HepG2 (cell line): ENCODE data around the gene ZNF618. TPM values are rescaled to one million over a fixed set of nuclear protein-coding genes. Genes with fewer than 3 reads are reported as not detected.
A peak's percentile ranks its signal among the peaks of the same experiment; 100 is the strongest.

Source experiments
- ATF7 ChIP-seq, 2 experiments: fragments of 450-650 bp in 1 of 2; sonication (generic) in 1 of 2; formaldehyde crosslinking in 1 of 2; IDR thresholded peaks; 2 replicates each; pipeline versions ENCODE4 v1.4.0 to v1.6.1; 2016 to 2020; ENCODE audit warnings: antibody characterized with exemption in 1 of 2, mild to moderate bottlenecking in 1 of 2, missing genetic modification reagents in 1 of 2
- CREM ChIP-seq, 2 experiments: sonication (generic) in 1 of 2; formaldehyde crosslinking in 1 of 2; IDR thresholded peaks; 2 replicates each; pipeline versions ENCODE4 v1.4.0 to v1.6.1; 2016 to 2020; ENCODE audit warnings: antibody characterized with exemption in 1 of 2, mild to moderate bottlenecking in 1 of 2, missing genetic modification reagents in 1 of 2
- DMAP1 ChIP-seq: IDR thresholded peaks from 2 replicates; pipeline ENCODE4 v1.6.1; 2016
- HOXA9 ChIP-seq: sonication (generic); formaldehyde crosslinking; IDR thresholded peaks from 2 replicates; pipeline ENCODE4 v1.8.1; 2022; ENCODE audit warnings: missing genetic modification reagents, mild to moderate bottlenecking, moderate library complexity, borderline replicate concordance
- HOXD1 ChIP-seq: sonication (generic); formaldehyde crosslinking; IDR thresholded peaks from 2 replicates; pipeline ENCODE4 v1.5.0; 2020; ENCODE audit warnings: missing genetic modification reagents
- JUN ChIP-seq: sonication (generic); formaldehyde crosslinking; IDR thresholded peaks from 2 replicates; pipeline ENCODE4 v1.4.0; 2020; ENCODE audit warnings: mild to moderate bottlenecking, missing genetic modification reagents
- MATR3 ChIP-seq: sonication (generic); formaldehyde crosslinking; IDR thresholded peaks from 2 replicates; pipeline ENCODE4 v1.4.0; 2020; ENCODE audit warnings: missing genetic modification reagents
- PAX8 ChIP-seq: sonication (generic); formaldehyde crosslinking; IDR thresholded peaks from 2 replicates; pipeline ENCODE4 v1.8.0; 2022; ENCODE audit warnings: mild to moderate bottlenecking, missing genetic modification reagents, borderline replicate concordance
- PHF21A ChIP-seq: sonication (generic); formaldehyde crosslinking; IDR thresholded peaks from 2 replicates; pipeline ENCODE4 v1.5.0; 2020; ENCODE audit warnings: mild to moderate bottlenecking, missing genetic modification reagents
- SNAI1 ChIP-seq: sonication (generic); formaldehyde crosslinking; IDR thresholded peaks from 2 replicates; pipeline ENCODE4 v1.5.0; 2020; ENCODE audit warnings: mild to moderate bottlenecking, missing genetic modification reagents, borderline replicate concordance
- ZBTB7B ChIP-seq: sonication (generic); formaldehyde crosslinking; IDR thresholded peaks from 2 replicates; pipeline ENCODE4 v1.4.0; 2020; ENCODE audit warnings: missing genetic modification reagents
- ZKSCAN5 ChIP-seq: sonication (generic); formaldehyde crosslinking; IDR thresholded peaks from 2 replicates; pipeline ENCODE4 v1.5.1; 2020; ENCODE audit warnings: mild to moderate bottlenecking, missing genetic modification reagents
- ZMYM2 ChIP-seq: sonication (generic); formaldehyde crosslinking; IDR thresholded peaks from 2 replicates; pipeline ENCODE4 v1.8.0; 2022; ENCODE audit warnings: mild to moderate bottlenecking, missing genetic modification reagents
- ZNF143 ChIP-seq: sonication (generic); formaldehyde crosslinking; IDR thresholded peaks from 2 replicates; pipeline ENCODE4 v1.4.0; 2020; ENCODE audit warnings: missing genetic modification reagents
- ZNF224 ChIP-seq: sonication (generic); formaldehyde crosslinking; IDR thresholded peaks from 2 replicates; pipeline ENCODE4 v1.5.0; 2020; ENCODE audit warnings: mild to moderate bottlenecking, missing genetic modification reagents
- ZNF263 ChIP-seq: sonication (generic); formaldehyde crosslinking; IDR thresholded peaks from 2 replicates; pipeline ENCODE4 v1.4.0; 2020; ENCODE audit warnings: missing genetic modification reagents
- ZNF337 ChIP-seq: sonication (generic); formaldehyde crosslinking; IDR thresholded peaks from 2 replicates; pipeline ENCODE4 v1.5.1; 2020; ENCODE audit warnings: missing genetic modification reagents, low read depth, mild to moderate bottlenecking, borderline replicate concordance
- ZNF431 ChIP-seq: sonication (generic); formaldehyde crosslinking; IDR thresholded peaks from 2 replicates; pipeline ENCODE4 v1.9.0; 2022; ENCODE audit warnings: missing genetic modification reagents, low read depth, mild to moderate bottlenecking, borderline replicate concordance
- ZNF547 ChIP-seq: sonication (generic); formaldehyde crosslinking; IDR thresholded peaks from 2 replicates; pipeline ENCODE4 v1.5.1; 2020; ENCODE audit warnings: mild to moderate bottlenecking, missing genetic modification reagents
- ZNF609 ChIP-seq: sonication (generic); formaldehyde crosslinking; IDR thresholded peaks from 2 replicates; pipeline ENCODE4 v1.4.0; 2020; ENCODE audit warnings: mild to moderate bottlenecking, missing genetic modification reagents, borderline replicate concordance
- ZSCAN12 ChIP-seq: sonication (generic); formaldehyde crosslinking; IDR thresholded peaks from 2 replicates; pipeline ENCODE4 v1.9.0; 2021; ENCODE audit warnings: mild to moderate bottlenecking, missing genetic modification reagents
- polyA plus RNA-seq, 8 experiments: library from polyadenylated mRNA; depleted of rRNA in 3 of 8; stranded (reverse) in 7 of 8; unstranded in 1 of 8; fragments of >200 nt; fragmentation: Illumina TruSeq in 4 of 8; extraction: Trizol in 4 of 8; gene quantifications; 2 replicates each; pipeline versions ENCODE4 v1.2.1 to v1.2.3, GENCODE V29; 2011 to 2016; ENCODE audit warnings: low read depth in 4 of 8, missing spikeins in 1 of 8, mixed read lengths in 1 of 8; ENCODE audit not compliant: insufficient read depth in 1 of 8
- total RNA-seq, 5 experiments: library from RNA; depleted of rRNA; stranded (reverse); fragments of >200 nt; fragmentation: Illumina TruSeq; extraction: Trizol; gene quantifications; 2 replicates each; pipeline ENCODE4 v1.2.3, GENCODE V29; 2016; ENCODE audit warnings: low read depth in 1 of 5
- TF ChIP-seq, protein P1 (sequence below): IDR thresholded peaks from 2 replicates; pipeline ENCODE4 v1.6.1; 2016; ENCODE audit warnings: mild to moderate bottlenecking
- TF ChIP-seq, protein P2 (sequence below): sonication (generic); formaldehyde crosslinking; IDR thresholded peaks from 2 replicates; pipeline ENCODE4 v1.4.0; 2020; ENCODE audit warnings: mild to moderate bottlenecking, missing genetic modification reagents

ZNF618 gene
- total and polyA plus RNA-seq, 2 of the 13 experiments (the other 11 are each of a cell fraction or from before 2014, with no cell fraction given): 0.07 TPM

- peak; percentile 77 for TF ChIP-seq DMAP1 (CRISPR knock-in tag)
- TF ChIP-seq, protein P1, sequence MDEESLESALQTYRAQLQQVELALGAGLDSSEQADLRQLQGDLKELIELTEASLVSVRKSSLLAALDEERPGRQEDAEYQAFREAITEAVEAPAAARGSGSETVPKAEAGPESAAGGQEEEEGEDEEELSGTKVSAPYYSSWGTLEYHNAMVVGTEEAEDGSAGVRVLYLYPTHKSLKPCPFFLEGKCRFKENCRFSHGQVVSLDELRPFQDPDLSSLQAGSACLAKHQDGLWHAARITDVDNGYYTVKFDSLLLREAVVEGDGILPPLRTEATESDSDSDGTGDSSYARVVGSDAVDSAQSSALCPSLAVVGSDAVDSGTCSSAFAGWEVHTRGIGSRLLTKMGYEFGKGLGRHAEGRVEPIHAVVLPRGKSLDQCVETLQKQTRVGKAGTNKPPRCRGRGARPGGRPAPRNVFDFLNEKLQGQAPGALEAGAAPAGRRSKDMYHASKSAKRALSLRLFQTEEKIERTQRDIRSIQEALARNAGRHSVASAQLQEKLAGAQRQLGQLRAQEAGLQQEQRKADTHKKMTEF: peak; percentile 86
- 0 out of 2 replicates have a peak, but pooled peaks have one; percentile 50 for TF ChIP-seq ZNF263 (CRISPR knock-in tag)
- peak; percentile 93; the same call in 1 of the 2 replicates for TF ChIP-seq ZNF224
- no peak for TF ChIP-seq ZNF431 (CRISPR knock-in tag)
- no peak for TF ChIP-seq SNAI1
- TF ChIP-seq MATR3 (CRISPR knock-in tag): no peak
- no peak for TF ChIP-seq JUN (CRISPR knock-in tag)
- no peak for TF ChIP-seq ZNF143 (CRISPR knock-in tag)
- TF ChIP-seq ZNF609 (CRISPR knock-in tag): peak; percentile 59; the same call in 1 of the 2 replicates
- no peak; the same call in 1 of the 2 replicates for TF ChIP-seq PAX8
- no peak for TF ChIP-seq CREM (IDR thresholded peaks at IDR 0.05)
- TF ChIP-seq CREM (CRISPR knock-in tag; IDR thresholded peaks at IDR 0.05): no peak
- no peak for TF ChIP-seq HOXD1 (CRISPR knock-in tag)
- TF ChIP-seq ATF7 (IDR thresholded peaks at IDR 0.05): no peak
- TF ChIP-seq ATF7 (CRISPR knock-in tag; IDR thresholded peaks at IDR 0.05): 0 out of 2 replicates have a peak, but pooled peaks have one; percentile 21
- TF ChIP-seq ZBTB7B: no peak
- peak; percentile 66 for TF ChIP-seq ZMYM2
- TF ChIP-seq HOXA9: no peak
- TF ChIP-seq, protein P2, sequence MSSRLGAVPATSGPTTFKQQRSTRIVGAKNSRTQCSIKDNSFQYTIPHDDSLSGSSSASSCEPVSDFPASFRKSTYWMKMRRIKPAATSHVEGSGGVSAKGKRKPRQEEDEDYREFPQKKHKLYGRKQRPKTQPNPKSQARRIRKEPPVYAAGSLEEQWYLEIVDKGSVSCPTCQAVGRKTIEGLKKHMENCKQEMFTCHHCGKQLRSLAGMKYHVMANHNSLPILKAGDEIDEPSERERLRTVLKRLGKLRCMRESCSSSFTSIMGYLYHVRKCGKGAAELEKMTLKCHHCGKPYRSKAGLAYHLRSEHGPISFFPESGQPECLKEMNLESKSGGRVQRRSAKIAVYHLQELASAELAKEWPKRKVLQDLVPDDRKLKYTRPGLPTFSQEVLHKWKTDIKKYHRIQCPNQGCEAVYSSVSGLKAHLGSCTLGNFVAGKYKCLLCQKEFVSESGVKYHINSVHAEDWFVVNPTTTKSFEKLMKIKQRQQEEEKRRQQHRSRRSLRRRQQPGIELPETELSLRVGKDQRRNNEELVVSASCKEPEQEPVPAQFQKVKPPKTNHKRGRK (CRISPR knock-in tag): 0 out of 2 replicates have a peak, but pooled peaks have one; percentile 13
- TF ChIP-seq ZNF337 (CRISPR knock-in tag): peak; percentile 78; the same call in 1 of the 2 replicates
- peak; percentile 92 for TF ChIP-seq ZNF547 (CRISPR knock-in tag)
- no peak for TF ChIP-seq ZKSCAN5 (CRISPR knock-in tag)
- TF ChIP-seq PHF21A: no peak
- TF ChIP-seq ZSCAN12 (CRISPR knock-in tag): no peak
Observed at GRCh38 chr9:114082017-114082762, 206.1 kb downstream of the ZNF618 start (continued).
